Trophoblast cell (in vitro differentiated cells and primary cell): ENCODE measurements around the gene MAGEF1.
A peak's percentile ranks its signal among the peaks of the same experiment; 100 is the strongest.

Experiments
- DNase-seq, 2 donors: peaks; one replicate each; pipeline ENCODE4 v3.0.0-alpha.2; 2016
- H2AFZ ChIP-seq: 2 replicates; pipeline ENCODE4 v1.6.1; 2013; ENCODE audit warnings: low read length, moderate library complexity, mild to moderate bottlenecking; ENCODE audit not compliant: insufficient read depth, poor library complexity
- H2AK5ac ChIP-seq: 2 replicates; pipeline ENCODE4 v1.6.1; 2013; ENCODE audit warnings: mild to moderate bottlenecking, low read length
- H2BK120ac ChIP-seq: 2 replicates; pipeline ENCODE4 v1.6.1; 2013; ENCODE audit warnings: low read length, mild to moderate bottlenecking, moderate library complexity; ENCODE audit not compliant: insufficient read depth, poor library complexity
- H2BK12ac ChIP-seq: 2 replicates; pipeline ENCODE4 v1.6.1; 2013; ENCODE audit warnings: mild to moderate bottlenecking, low read length, moderate library complexity
- H2BK5ac ChIP-seq: 2 replicates; pipeline ENCODE4 v1.6.1; 2013; ENCODE audit warnings: low read length, low read depth, moderate library complexity, mild to moderate bottlenecking; ENCODE audit not compliant: poor library complexity
- H3K14ac ChIP-seq: 2 replicates; pipeline ENCODE4 v1.6.1; 2013; ENCODE audit warnings: mild to moderate bottlenecking, low read length
- H3K18ac ChIP-seq: 2 replicates; pipeline ENCODE4 v1.6.1; 2013; ENCODE audit warnings: mild to moderate bottlenecking, low read length
- H3K23ac ChIP-seq: 2 replicates; pipeline ENCODE4 v1.6.1; 2013; ENCODE audit warnings: low read length
- H3K27ac ChIP-seq: 2 replicates; pipeline ENCODE4 v1.5.1; 2013; ENCODE audit warnings: low read depth, mild to moderate bottlenecking, inconsistent platforms, low read length, moderate library complexity
- H3K27me3 ChIP-seq: 2 replicates; pipeline ENCODE4 v1.6.1; 2013; ENCODE audit warnings: inconsistent platforms, mild to moderate bottlenecking, low read length, moderate library complexity; ENCODE audit not compliant: insufficient read depth
- H3K36me3 ChIP-seq, 2 experiments: 1 replicate in 1 of 2; 2 replicates in 1 of 2; pipeline ENCODE4 v1.6.1; 2013; ENCODE audit warnings: low read length in 2 of 2, mild to moderate bottlenecking in 2 of 2, moderate library complexity in 1 of 2; ENCODE audit not compliant: insufficient read depth in 2 of 2, control insufficient read depth in 1 of 2
- H3K4ac ChIP-seq: 2 replicates; pipeline ENCODE4 v1.6.1; 2013; ENCODE audit warnings: low read depth, mild to moderate bottlenecking, low read length, moderate library complexity
- H3K4me1 ChIP-seq, 2 experiments: 1 replicate in 1 of 2; 2 replicates in 1 of 2; pipeline ENCODE4 v1.6.1; 2013; ENCODE audit warnings: low read length in 2 of 2, mild to moderate bottlenecking in 2 of 2, moderate library complexity in 1 of 2; ENCODE audit not compliant: insufficient read depth in 2 of 2, control insufficient read depth in 1 of 2
- H3K4me2 ChIP-seq: 2 replicates; pipeline ENCODE4 v1.6.1; 2013; ENCODE audit warnings: inconsistent platforms, mild to moderate bottlenecking, low read length, moderate library complexity
- H3K4me3 ChIP-seq: 2 replicates; pipeline ENCODE4 v1.5.1; 2013; ENCODE audit warnings: mild to moderate bottlenecking, low read depth, low read length, inconsistent platforms
- H3K79me1 ChIP-seq: one replicate; pipeline ENCODE4 v1.6.1; 2013; ENCODE audit warnings: low read length
- H3K79me2 ChIP-seq: 2 replicates; pipeline ENCODE4 v1.6.1; 2013; ENCODE audit warnings: low read length, mild to moderate bottlenecking; ENCODE audit not compliant: control insufficient read depth, insufficient read depth, poor library complexity
- H3K9ac ChIP-seq: 2 replicates; pipeline ENCODE4 v1.6.1; 2013; ENCODE audit warnings: mild to moderate bottlenecking, low read length
- H3K9me3 ChIP-seq: 2 replicates; pipeline ENCODE4 v1.6.1; 2013; ENCODE audit warnings: low read depth, mild to moderate bottlenecking, control low read depth, inconsistent platforms, low read length; ENCODE audit not compliant: insufficient read depth
- H4K12ac ChIP-seq: 2 replicates; pipeline ENCODE4 v1.6.1; 2013; ENCODE audit warnings: low read depth, mild to moderate bottlenecking, low read length, moderate library complexity
- H4K8ac ChIP-seq: 2 replicates; pipeline ENCODE4 v1.6.1; 2013; ENCODE audit warnings: low read depth, mild to moderate bottlenecking, low read length, moderate library complexity
- H4K91ac ChIP-seq: one replicate; pipeline ENCODE4 v1.6.1; 2013; ENCODE audit warnings: low read depth, mild to moderate bottlenecking, low read length, moderate library complexity
- whole genome bisulfite sequencing: extraction: QIAGEN DNeasy Blood & Tissue Kit; methylation state at CpG from one replicate; pipeline ENCODE4 v1.1.7; 2013; ENCODE audit warnings: missing lambda C conversion rate; ENCODE audit not compliant: insufficient read length, insufficient coverage; ENCODE audit errors: extremely low coverage; 5-methylcytosine and 5-hydroxymethylcytosine counted together

MAGEF1 gene

DNA sequence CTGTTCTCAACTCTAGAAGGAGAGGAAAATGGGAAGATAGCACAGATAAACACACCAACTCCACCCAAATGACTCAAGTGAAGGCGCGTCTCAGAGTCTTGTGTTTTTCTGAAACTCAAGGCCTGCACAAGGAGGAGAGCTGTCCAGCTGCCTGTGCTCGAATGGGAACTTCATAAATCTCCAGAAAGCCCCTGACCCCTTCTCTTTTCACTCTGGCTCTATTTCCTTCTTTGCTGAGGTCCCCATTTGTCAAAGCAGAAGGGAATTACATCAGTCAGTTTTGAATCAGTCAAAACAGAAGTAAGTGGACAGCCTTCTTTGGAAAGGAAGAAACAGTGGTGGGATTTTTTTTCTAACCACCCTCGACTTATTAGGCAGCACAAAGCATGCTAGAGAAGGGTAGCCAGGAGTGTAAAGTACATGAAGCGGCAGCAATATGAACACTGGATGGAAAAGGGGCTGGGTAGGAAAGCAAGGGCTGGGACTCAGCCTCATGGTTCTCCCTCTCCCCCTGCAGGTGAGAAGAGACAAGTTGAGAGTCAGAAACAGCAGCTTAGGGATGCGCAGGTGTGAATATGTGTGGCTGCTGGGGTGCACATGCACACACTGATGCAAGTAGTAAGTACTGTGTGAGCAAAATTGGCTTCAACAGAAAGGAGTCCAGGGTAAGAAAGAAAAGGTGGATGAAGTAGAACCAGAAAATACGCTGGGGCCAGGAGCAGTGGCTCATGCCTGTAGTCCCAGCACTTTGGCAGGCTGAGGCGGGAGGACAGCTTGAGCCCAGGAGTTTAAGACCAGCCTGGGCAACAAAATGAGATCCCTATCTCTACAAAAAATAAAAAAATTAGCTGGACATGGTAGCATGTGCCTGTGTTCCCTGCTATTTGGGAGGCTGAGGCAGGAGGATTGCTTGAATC, 36.6 kb upstream of the MAGEF1 start:
- H4K12ac ChIP-seq, result no peak overlapping the region
- H3K14ac ChIP-seq, result no peak overlapping the region
- H2AK5ac ChIP-seq, result no peak overlapping the region
- no peak overlapping the region for H2BK120ac ChIP-seq
- no peak overlapping the region for H3K23ac ChIP-seq
- H2BK12ac ChIP-seq, result no peak overlapping the region
- H3K79me2 ChIP-seq, result no peaks in the 10 kb centered on the region
- no peak overlapping the region for H2BK5ac ChIP-seq
- no peak overlapping the region for H4K8ac ChIP-seq
- no peak overlapping the region for H4K91ac ChIP-seq
- H3K18ac ChIP-seq, result no peak overlapping the region
- H3K9me3 ChIP-seq, result peaks cover 1% of the 10 kb centered on the region
- no peaks in the 10 kb centered on the region for H3K36me3 ChIP-seq
- peaks cover 0 to 2% of the 10 kb centered on the region in 2 experiments for H3K4me1 ChIP-seq
- no peak overlapping the region for H3K4ac ChIP-seq
- H3K27ac ChIP-seq, result no peak overlapping the region
- no CpG with 5 or more reads among the region's 8 CpGs for WGBS
- no peaks in the 10 kb centered on the region for H3K27me3 ChIP-seq
- no peaks in the 10 kb centered on the region for H3K79me1 ChIP-seq
- H2AFZ ChIP-seq, result no peak overlapping the region
- no peak overlapping the region for H3K9ac ChIP-seq
- no peak overlapping the region for H3K4me2 ChIP-seq
- DNase-seq, result peak in 1 of 2 donors; percentile 67
- no peak overlapping the region for H3K4me3 ChIP-seq

- Histone ChIP-seq H2BK120ac (no peak overlapping the region), H3K27me3 (no peaks in the 10 kb centered on the region), H3K4me1 (peaks cover 0 to 2% of the 10 kb centered on the region in 2 experiments), H3K9me3 (peaks cover 1% of the 10 kb centered on the region), H3K18ac (no peak overlapping the region), H3K79me2 (no peaks in the 10 kb centered on the region), H4K12ac (no peak overlapping the region), H3K4ac (no peak overlapping the region), H2AFZ (no peak overlapping the region), H4K91ac (no peak overlapping the region), H3K9ac (no peak overlapping the region), H2BK5ac (no peak overlapping the region), H3K23ac (no peak overlapping the region), H3K27ac (no peak overlapping the region), H4K8ac (no peak overlapping the region), H2AK5ac (no peak overlapping the region), H3K79me1 (no peaks in the 10 kb centered on the region), H3K4me3 (no peak overlapping the region), H2BK12ac (no peak overlapping the region), H3K4me2 (no peak overlapping the region), H3K14ac (no peak overlapping the region), H3K36me3 (no peaks in the 10 kb centered on the region)
- DNase-seq, result no peak
- no CpG with 5 or more reads among the region's 14 CpGs for WGBS
These were observed 34.6 kb upstream of the MAGEF1 start for GRCh38 chr3:184746131-184747120.

GRCh38 chr3:184745526-184745925, 33.7 kb upstream of the MAGEF1 start:
- peaks cover 6 to 8% of the 10 kb centered on the region in 2 experiments for H3K4me1 ChIP-seq
- H3K9ac ChIP-seq, result no peak overlapping the region
- no peak overlapping the region for H2BK12ac ChIP-seq
- no peak overlapping the region for H3K4ac ChIP-seq
- H2BK5ac ChIP-seq, result no peak overlapping the region
- no peaks in the 10 kb centered on the region for H3K79me2 ChIP-seq
- no peak overlapping the region for H3K14ac ChIP-seq
- no peak overlapping the region for H4K91ac ChIP-seq
- H3K4me2 ChIP-seq, result no peak overlapping the region
- no peak overlapping the region for H2BK120ac ChIP-seq
- WGBS, result no CpG with 5 or more reads among the region's 11 CpGs
- no peak overlapping the region for H3K4me3 ChIP-seq
- H3K23ac ChIP-seq, result no peak overlapping the region
- H3K18ac ChIP-seq, result no peak overlapping the region
- H3K36me3 ChIP-seq, result no peaks in the 10 kb centered on the region
- no peak overlapping the region for H3K27ac ChIP-seq
- H4K8ac ChIP-seq, result no peak overlapping the region
- no peaks in the 10 kb centered on the region for H3K27me3 ChIP-seq
- no peaks in the 10 kb centered on the region for H3K9me3 ChIP-seq
- H4K12ac ChIP-seq, result no peak overlapping the region
- H2AK5ac ChIP-seq, result no peak overlapping the region
- DNase-seq, result no peak
- H2AFZ ChIP-seq, result no peak overlapping the region
- H3K79me1 ChIP-seq, result peaks cover 3% of the 10 kb centered on the region

- H2AK5ac ChIP-seq, result no peak overlapping the region
These were observed 31.4 kb upstream of the MAGEF1 start for GRCh38 chr3:184743248-184743647.

More at GRCh38 chr3:184743248-184743647, 31.4 kb upstream of the MAGEF1 start:
- no peak overlapping the region for H2BK12ac ChIP-seq
- H3K27ac ChIP-seq, result no peak overlapping the region
- H3K14ac ChIP-seq, result no peak overlapping the region
- peaks cover 12 to 21% of the 10 kb centered on the region in 2 experiments for H3K4me1 ChIP-seq
- H3K4ac ChIP-seq, result no peak overlapping the region
- H3K4me3 ChIP-seq, result no peak overlapping the region
- H3K79me2 ChIP-seq, result no peaks in the 10 kb centered on the region
- H3K23ac ChIP-seq, result no peak overlapping the region
- H3K18ac ChIP-seq, result no peak overlapping the region
- no CpG with 5 or more reads among the region's 3 CpGs for WGBS
- H3K79me1 ChIP-seq, result peaks cover 5% of the 10 kb centered on the region
- H3K27me3 ChIP-seq, result no peaks in the 10 kb centered on the region
- no peak overlapping the region for H2AFZ ChIP-seq
- no peak overlapping the region for H2BK120ac ChIP-seq
- H2BK5ac ChIP-seq, result no peak overlapping the region
- H3K9me3 ChIP-seq, result no peaks in the 10 kb centered on the region
- H3K36me3 ChIP-seq, result no peaks in the 10 kb centered on the region
- H3K4me2 ChIP-seq, result no peak overlapping the region
- no peak overlapping the region for H4K8ac ChIP-seq
- DNase-seq, result no peak
- H4K91ac ChIP-seq, result no peak overlapping the region
- no peak overlapping the region for H3K9ac ChIP-seq
- H4K12ac ChIP-seq, result no peak overlapping the region
